GM23248 (cell line): Measurements from ENCODE around the gene SPATA31E1.

Source experiments
- EZH2 ChIP-seq: fragments of 200-600 bp; sonication (generic); IDR thresholded peaks from 2 replicates; pipeline ENCODE4 v1.6.1; 2018; ENCODE audit warnings: antibody characterized with exemption, mild to moderate bottlenecking; ENCODE audit not compliant: insufficient read depth, poor library complexity, severe bottlenecking
- EZH2phosphoT487 ChIP-seq: fragments of 200-600 bp; sonication (generic); IDR thresholded peaks from 2 replicates; pipeline ENCODE4 v1.6.1; 2018; ENCODE audit warnings: antibody characterized with exemption, moderate library complexity, mild to moderate bottlenecking, low read depth; ENCODE audit not compliant: insufficient read depth

- TF ChIP-seq EZH2 (no peak), EZH2phosphoT487 (no peak)
These were observed 3.6 kb upstream of the SPATA31E1 start for GRCh38 chr9:87878989-87879511.
